ENCODE results near the gene AKAP7. TPM values are rescaled to one million over a fixed set of nuclear protein-coding genes. Genes with fewer than 3 reads are reported as not detected.
"Not testable (repeated sequence)": the region's sequence is repeated elsewhere in the genome, so short reads cannot be mapped to it uniquely, and the experiment has no call there.

Gene AKAP7
- total RNA-seq, 4 donors from 2014 or later: 2.1 to 11.4 (median 4.4) TPM

DNA sequence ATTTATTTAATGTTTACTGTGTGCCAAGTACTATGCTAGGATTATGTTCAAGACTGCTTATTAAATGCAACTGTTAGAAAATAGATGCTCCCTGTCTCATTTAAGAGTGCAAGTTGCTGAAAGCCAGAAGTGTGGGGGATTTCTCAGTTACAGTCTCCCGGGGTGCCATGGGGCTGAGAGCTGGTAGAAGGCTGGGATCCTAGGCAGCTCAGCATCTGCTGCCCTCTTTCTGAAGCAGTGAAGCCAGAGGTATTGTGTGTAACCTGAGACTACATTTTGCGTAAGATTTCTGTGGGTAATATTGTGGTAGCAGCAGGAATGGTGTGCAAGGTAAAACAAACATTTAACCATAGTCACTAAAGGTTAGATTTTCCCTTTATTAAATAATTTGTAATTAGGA, 120.6 kb downstream of the AKAP7 start:
- TF ChIP-seq POLR2A (IDR thresholded peaks at IDR 0.05): no peak
- TF ChIP-seq, protein P1, sequence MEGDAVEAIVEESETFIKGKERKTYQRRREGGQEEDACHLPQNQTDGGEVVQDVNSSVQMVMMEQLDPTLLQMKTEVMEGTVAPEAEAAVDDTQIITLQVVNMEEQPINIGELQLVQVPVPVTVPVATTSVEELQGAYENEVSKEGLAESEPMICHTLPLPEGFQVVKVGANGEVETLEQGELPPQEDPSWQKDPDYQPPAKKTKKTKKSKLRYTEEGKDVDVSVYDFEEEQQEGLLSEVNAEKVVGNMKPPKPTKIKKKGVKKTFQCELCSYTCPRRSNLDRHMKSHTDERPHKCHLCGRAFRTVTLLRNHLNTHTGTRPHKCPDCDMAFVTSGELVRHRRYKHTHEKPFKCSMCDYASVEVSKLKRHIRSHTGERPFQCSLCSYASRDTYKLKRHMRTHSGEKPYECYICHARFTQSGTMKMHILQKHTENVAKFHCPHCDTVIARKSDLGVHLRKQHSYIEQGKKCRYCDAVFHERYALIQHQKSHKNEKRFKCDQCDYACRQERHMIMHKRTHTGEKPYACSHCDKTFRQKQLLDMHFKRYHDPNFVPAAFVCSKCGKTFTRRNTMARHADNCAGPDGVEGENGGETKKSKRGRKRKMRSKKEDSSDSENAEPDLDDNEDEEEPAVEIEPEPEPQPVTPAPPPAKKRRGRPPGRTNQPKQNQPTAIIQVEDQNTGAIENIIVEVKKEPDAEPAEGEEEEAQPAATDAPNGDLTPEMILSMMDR (IDR thresholded peaks at IDR 0.05): no peak
- Histone ChIP-seq H3K36me3 (no peaks in the 10 kb centered on the region), H3K4me1 (peaks cover 0 to 6% (median under 1%) of the 10 kb centered on the region in 3 donors), H3K4me3 (no peak overlapping the region), H3K27ac (no peak overlapping the region), H3K27me3 (no peaks in the 10 kb centered on the region), H3K9me3 (no peaks in the 10 kb centered on the region)
- no peak for DNase-seq
- WGBS, 2 donors: 88 to 95% methylated on average over 2 of the region's 2 CpGs
- intact Hi-C loops (cut with DNase I): no loop called here

DNA sequence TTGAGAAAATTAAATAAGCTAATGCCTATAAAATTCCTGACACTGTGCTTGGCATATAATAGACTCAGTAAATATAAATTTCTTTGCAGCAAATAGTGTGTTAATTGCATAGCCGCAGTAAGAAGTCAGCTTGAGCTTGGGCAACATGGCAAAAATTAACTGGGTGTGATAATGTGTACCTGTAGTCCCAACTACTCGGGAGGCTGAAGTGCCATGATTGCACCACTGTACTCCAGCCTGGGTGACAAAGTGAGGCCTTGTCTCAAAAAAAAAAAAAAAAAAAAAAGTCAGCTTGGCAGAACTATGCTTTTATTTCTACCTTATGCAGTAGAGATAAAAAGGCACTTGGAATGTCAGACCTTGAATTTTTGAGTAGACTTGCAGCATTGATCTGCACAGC, 121.8 kb downstream of the AKAP7 start:
- no peaks in the 10 kb centered on the region for H3K27me3 ChIP-seq
- intact Hi-C loops (cut with DNase I): no loop called here
- no peaks in the 10 kb centered on the region for H3K36me3 ChIP-seq
- no peak overlapping the region for H3K4me3 ChIP-seq
- no peak overlapping the region for H3K27ac ChIP-seq
- WGBS, 2 donors: 92% methylated on average over 2 of the region's 2 CpGs
- no peaks in the 10 kb centered on the region for H3K9me3 ChIP-seq
- TF ChIP-seq, protein P1 (IDR thresholded peaks at IDR 0.05): no peak
- no peak for TF ChIP-seq POLR2A (IDR thresholded peaks at IDR 0.05)
- DNase-seq: no peak
- H3K4me1 ChIP-seq: no peaks in the 10 kb centered on the region

DNA sequence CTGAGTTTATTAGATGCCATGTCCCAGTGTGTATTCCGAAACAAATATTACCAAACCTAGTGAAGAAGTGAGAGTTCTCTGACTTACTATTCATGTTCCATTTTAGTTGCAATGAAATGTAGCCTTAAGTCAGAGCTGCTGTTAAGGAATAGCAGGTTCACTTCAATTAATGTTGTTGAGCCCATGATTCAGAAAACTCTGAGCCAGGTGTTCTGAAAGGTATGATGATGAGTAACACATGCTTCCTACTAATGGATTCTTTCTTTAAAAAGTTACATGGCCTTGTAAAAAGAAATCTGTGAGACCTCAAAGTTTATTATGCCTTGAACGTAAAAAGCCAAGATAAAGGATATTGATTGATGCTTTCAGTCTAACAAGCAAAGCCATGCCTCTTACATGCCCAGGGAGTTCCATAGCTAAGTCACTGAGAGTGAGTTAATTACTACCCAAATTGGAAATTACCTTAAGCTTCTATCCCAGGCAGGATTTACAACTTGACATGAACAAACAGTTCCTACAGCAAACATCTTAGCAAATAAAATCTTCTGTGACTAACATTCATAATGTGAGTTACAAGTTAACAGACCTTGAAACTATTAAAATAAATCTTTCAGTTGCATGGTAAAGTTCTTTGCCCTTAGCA, 122.9 kb downstream of the AKAP7 start:
- 37 to 46% methylated on average over 2 of the region's 2 CpGs for WGBS, 2 donors
- H3K4me3 ChIP-seq: no peak overlapping the region
- no peaks in the 10 kb centered on the region for H3K27me3 ChIP-seq
- H3K4me1 ChIP-seq: no peaks in the 10 kb centered on the region
- no peak for TF ChIP-seq POLR2A (IDR thresholded peaks at IDR 0.05)
- TF ChIP-seq, protein P1 (IDR thresholded peaks at IDR 0.05): no peak
- H3K9me3 ChIP-seq: no peaks in the 10 kb centered on the region
- intact Hi-C loops (cut with DNase I): no loop called here
- H3K27ac ChIP-seq: no peak overlapping the region
- no peaks in the 10 kb centered on the region for H3K36me3 ChIP-seq
- DNase-seq: no peak

DNA sequence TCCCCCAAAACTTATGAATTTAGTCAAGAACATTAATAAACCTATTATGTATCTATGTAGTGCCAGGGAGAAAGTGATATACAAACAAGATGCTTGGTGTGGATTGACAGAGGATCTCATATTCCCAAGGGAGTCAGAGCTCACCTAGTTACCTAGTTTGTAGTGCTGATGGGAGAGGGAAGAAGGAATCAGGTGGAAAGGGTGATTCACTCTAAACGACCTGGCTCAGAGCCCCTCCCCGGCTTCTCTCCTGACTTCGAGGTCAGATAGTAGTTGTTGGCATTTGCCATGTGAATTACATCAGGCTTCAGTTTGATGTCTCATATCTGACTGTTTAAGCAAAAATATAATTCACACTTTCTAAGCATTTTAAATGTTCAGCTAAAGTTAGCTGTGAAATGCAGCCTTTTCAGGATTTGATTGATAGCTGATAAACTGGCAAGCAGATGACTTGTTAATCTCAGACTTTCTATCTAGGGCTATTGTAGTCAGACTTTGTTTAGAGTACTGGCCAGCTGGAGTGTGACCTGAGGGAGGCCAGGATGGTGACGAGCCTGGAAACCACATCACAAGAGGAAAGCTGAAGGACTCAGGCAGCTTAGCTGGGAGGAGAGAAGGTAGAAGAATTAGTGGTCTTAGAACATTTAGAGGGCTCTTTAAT, 123.7 kb downstream of the AKAP7 start:
- intact Hi-C loops (cut with DNase I): no loop called here
- no peak overlapping the region for H3K4me3 ChIP-seq
- H3K27me3 ChIP-seq: no peaks in the 10 kb centered on the region
- no peaks in the 10 kb centered on the region for H3K4me1 ChIP-seq
- WGBS, 2 donors: 23 to 48% methylated on average over 4 of the region's 4 CpGs
- DNase-seq: no peak
- TF ChIP-seq POLR2A (IDR thresholded peaks at IDR 0.05): no peak
- H3K9me3 ChIP-seq: no peaks in the 10 kb centered on the region
- no peaks in the 10 kb centered on the region for H3K36me3 ChIP-seq
- no peak overlapping the region for H3K27ac ChIP-seq

DNA sequence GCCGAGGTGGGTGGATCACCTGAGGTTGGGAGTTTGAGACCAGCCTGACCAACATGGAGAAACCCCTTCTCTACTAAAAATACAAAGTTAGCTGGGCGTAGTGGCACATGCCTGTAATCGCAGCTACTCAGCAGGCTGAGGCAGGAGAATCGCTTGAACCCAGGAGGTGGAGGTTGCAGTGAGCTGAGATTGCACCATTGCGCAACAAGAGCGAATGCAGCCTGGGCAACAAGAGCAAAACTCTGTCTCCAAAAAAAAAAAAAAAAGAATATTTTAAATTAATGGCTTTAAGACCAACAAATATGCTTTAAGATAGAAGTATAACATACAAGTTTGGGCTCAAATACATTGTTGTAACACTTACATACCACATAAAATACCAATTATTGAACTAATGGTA, 125.7 kb downstream of the AKAP7 start:
- intact Hi-C loops (cut with DNase I); H3K4me3 ChIP-seq; H3K36me3 ChIP-seq; DNase-seq; H3K9me3 ChIP-seq; H3K27me3 ChIP-seq; H3K27ac ChIP-seq; H3K4me1 ChIP-seq: not testable (repeated sequence)
- 81 to 93% methylated on average over 5 to 6 of the region's 6 CpGs for WGBS, 2 donors

DNA sequence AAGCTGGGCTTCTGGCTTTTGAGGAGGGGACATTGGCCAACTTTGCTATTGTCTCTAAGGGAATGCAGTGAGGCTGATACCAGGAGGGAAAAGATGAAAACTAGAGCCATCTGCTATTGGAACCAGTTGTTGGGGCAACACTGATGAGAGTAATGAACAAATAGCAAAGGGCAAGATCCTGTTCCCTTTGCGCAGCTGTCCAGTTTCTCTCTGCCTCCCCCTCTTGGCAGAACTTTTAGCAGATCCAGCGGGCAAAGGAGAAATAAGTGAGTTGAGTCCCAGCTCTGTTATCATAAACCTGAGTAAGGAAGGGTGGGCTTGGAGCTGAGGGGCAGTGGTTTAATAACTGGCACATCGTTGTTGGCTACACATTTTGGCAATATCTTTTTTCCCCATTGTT, 126.8 kb downstream of the AKAP7 start:
- H3K27ac ChIP-seq: no peak overlapping the region
- 86 to 95% methylated on average over 3 of the region's 3 CpGs for WGBS, 2 donors
- no peaks in the 10 kb centered on the region for H3K9me3 ChIP-seq
- intact Hi-C loops (cut with DNase I): no loop called here
- no peak overlapping the region for H3K4me3 ChIP-seq
- no peaks in the 10 kb centered on the region for H3K4me1 ChIP-seq
- no peaks in the 10 kb centered on the region for H3K36me3 ChIP-seq
- no peaks in the 10 kb centered on the region for H3K27me3 ChIP-seq
- DNase-seq: no peak
- TF ChIP-seq POLR2A (IDR thresholded peaks at IDR 0.05): no peak
- TF ChIP-seq, protein P1 (IDR thresholded peaks at IDR 0.05): no peak

All from esophagus squamous epithelium (tissue), 5 donors.